Endothelial cell of umbilical vein (primary cell): ENCODE measurements around the gene PTDSS2.

Experiments used
- JUN ChIP-seq: IDR thresholded peaks from 2 replicates; pipeline ENCODE4 v1.6.1; 2011; ENCODE audit warnings: borderline replicate concordance, low read depth; ENCODE audit not compliant: insufficient read length, insufficient read depth
- POLR2A ChIP-seq: IDR thresholded peaks from 2 replicates; pipeline ENCODE4 v1.6.1; 2012; ENCODE audit warnings: low read depth, mild to moderate bottlenecking, control low read depth, low read length
- POLR2AphosphoS5 ChIP-seq: IDR thresholded peaks from 2 replicates; pipeline ENCODE4 v1.6.1; 2012; ENCODE audit warnings: low read depth, mild to moderate bottlenecking, control low read depth, low read length, moderate library complexity; ENCODE audit not compliant: insufficient read depth
- TF ChIP-seq, protein P1 (sequence below), 2 donors: IDR thresholded peaks; 1 replicate in 1 of 2; 2 replicates in 1 of 2; pipeline ENCODE4 v1.5.1; 2011; ENCODE audit warnings: low read length in 2 of 2, mild to moderate bottlenecking in 2 of 2, moderate library complexity in 2 of 2, control low read depth in 1 of 2, inconsistent platforms in 1 of 2, low read depth in 1 of 2; ENCODE audit not compliant: insufficient read depth in 1 of 2; ENCODE audit errors: extremely low read depth in 1 of 2

DNA sequence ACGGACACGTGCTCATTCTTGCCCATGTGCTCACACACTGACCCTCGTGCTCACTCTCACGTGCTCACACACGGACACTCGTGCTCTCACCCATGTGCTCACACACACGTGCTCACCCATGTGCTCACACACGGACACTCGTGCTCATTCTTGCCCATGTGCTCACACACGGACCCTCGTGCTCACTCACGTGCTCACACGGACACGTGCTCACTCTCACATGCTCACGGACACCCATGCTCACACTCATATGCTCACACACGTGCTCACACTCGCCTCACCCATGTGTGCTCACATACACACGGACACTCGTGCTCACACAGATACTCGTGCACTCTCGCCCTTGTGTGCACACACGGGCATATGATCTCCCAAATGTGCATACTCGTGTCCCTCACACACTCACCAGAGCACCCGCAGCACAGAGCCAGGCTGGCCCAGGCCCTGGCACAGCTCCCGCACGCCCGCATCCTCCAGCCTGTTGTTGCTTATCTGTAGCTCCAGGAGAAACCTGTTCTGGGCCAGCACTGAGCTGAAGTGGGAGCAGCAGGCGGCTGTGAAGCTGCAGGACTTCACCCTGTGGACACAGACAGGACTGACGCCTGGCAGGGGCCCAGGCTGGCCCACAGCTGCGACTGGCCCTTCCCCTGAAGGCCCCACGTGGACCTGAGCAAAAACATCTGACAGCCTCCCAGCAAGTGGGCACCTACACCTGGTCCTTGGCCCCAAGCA lies 47.7 kb downstream of the PTDSS2 start:
- no peak for TF ChIP-seq POLR2AphosphoS5
- no peak for TF ChIP-seq POLR2A
- no peak for TF ChIP-seq JUN
- TF ChIP-seq, protein P1, sequence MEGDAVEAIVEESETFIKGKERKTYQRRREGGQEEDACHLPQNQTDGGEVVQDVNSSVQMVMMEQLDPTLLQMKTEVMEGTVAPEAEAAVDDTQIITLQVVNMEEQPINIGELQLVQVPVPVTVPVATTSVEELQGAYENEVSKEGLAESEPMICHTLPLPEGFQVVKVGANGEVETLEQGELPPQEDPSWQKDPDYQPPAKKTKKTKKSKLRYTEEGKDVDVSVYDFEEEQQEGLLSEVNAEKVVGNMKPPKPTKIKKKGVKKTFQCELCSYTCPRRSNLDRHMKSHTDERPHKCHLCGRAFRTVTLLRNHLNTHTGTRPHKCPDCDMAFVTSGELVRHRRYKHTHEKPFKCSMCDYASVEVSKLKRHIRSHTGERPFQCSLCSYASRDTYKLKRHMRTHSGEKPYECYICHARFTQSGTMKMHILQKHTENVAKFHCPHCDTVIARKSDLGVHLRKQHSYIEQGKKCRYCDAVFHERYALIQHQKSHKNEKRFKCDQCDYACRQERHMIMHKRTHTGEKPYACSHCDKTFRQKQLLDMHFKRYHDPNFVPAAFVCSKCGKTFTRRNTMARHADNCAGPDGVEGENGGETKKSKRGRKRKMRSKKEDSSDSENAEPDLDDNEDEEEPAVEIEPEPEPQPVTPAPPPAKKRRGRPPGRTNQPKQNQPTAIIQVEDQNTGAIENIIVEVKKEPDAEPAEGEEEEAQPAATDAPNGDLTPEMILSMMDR (IDR thresholded peaks at IDR 0.05; ENCODE audit: extremely low read depth in 1 of 2, insufficient read depth in 1 of 2, low read depth in 1 of 2, low read length in 2 of 2) = no peak
